Chondrocyte (in vitro differentiated cells): ENCODE measurements around the gene MTARC1. TPM values are rescaled to one million over a fixed set of nuclear protein-coding genes. Genes with fewer than 3 reads are reported as not detected.

Experiments used
- DNase-seq: peaks from one replicate; pipeline ENCODE4 v3.0.0; 2021; ENCODE audit warnings: mixed read lengths, low spot score
- H3K27ac Mint-ChIP-seq: one replicate; pipeline ENCODE4 v1.8.0; 2021; ENCODE audit warnings: mild to moderate bottlenecking, moderate library complexity, mixed read lengths; ENCODE audit not compliant: unreplicated experiment
- H3K27me3 Mint-ChIP-seq: 2 replicates; pipeline ENCODE4 v1.8.0; 2021; ENCODE audit warnings: low read depth, mixed read lengths
- H3K36me3 Mint-ChIP-seq: 2 replicates; pipeline ENCODE4 v1.8.0; 2021; ENCODE audit warnings: low read depth, mixed read lengths
- H3K4me1 Mint-ChIP-seq: 2 replicates; pipeline ENCODE4 v1.8.0; 2021; ENCODE audit warnings: low read depth, mild to moderate bottlenecking, mixed read lengths
- H3K4me3 Mint-ChIP-seq: one replicate; pipeline ENCODE4 v1.8.0; 2021; ENCODE audit warnings: mild to moderate bottlenecking, moderate library complexity, mixed read lengths; ENCODE audit not compliant: unreplicated experiment
- H3K9me3 Mint-ChIP-seq: 2 replicates; pipeline ENCODE4 v1.8.0; 2021; ENCODE audit warnings: low read depth, mixed read lengths
- total RNA-seq: library from RNA; stranded (reverse); gene quantifications from 3 replicates; pipeline ENCODE4 v1.2.1, GENCODE V29; 2021
- TF ChIP-seq, protein P1 (sequence below): fragments of 200-600 bp; sonication (generic); IDR thresholded peaks from 2 replicates; pipeline ENCODE4 v1.5.0; 2021; ENCODE audit warnings: antibody characterized with exemption, mild to moderate bottlenecking, moderate library complexity

Gene MTARC1
- total RNA-seq, 1 donor from 2014 or later: 2.5 TPM

DNA sequence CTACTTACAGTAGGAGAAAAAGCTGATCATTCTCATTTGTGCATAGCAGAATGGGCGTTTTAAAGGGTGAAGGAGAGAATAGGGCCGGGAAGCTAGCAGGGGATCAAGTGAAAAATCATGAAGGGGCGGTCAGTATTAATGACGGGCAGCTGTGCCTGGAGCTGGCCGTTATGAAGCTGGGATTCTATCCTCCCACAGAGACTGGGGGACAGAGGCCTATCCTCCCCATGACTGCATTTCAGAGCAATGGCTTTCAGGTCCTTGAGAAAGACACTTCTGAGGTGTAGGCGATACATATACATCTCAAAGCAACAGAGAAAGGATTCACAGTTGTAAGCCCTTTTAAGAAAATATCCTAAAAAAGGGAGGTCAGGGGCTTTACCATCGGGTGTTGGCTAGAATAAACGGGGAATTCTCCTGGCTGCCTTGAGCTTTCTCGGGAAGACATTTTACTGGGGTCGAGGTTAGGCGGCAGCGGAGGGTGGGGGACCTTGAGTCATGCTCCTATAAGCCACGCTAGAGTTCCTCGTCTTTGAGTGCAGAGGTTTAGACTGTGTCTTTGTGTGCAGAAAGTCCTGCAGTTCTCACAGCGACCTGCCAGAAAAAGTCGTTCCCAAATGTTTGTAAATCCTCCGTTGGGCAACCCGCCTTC lies 39.1 kb upstream of the MTARC1 start:
- Mint-ChIP-seq H3K4me3 (peak overlapping the region; percentile 92), H3K27ac (peak overlapping the region; percentile 91), H3K27me3 (no peaks in the 10 kb centered on the region), H3K36me3 (no peaks in the 10 kb centered on the region), H3K9me3 (no peaks in the 10 kb centered on the region), H3K4me1 (peaks cover 46% of the 10 kb centered on the region)
- DNase-seq: no peak
- TF ChIP-seq, protein P1, sequence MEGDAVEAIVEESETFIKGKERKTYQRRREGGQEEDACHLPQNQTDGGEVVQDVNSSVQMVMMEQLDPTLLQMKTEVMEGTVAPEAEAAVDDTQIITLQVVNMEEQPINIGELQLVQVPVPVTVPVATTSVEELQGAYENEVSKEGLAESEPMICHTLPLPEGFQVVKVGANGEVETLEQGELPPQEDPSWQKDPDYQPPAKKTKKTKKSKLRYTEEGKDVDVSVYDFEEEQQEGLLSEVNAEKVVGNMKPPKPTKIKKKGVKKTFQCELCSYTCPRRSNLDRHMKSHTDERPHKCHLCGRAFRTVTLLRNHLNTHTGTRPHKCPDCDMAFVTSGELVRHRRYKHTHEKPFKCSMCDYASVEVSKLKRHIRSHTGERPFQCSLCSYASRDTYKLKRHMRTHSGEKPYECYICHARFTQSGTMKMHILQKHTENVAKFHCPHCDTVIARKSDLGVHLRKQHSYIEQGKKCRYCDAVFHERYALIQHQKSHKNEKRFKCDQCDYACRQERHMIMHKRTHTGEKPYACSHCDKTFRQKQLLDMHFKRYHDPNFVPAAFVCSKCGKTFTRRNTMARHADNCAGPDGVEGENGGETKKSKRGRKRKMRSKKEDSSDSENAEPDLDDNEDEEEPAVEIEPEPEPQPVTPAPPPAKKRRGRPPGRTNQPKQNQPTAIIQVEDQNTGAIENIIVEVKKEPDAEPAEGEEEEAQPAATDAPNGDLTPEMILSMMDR: peak; percentile 28

DNA sequence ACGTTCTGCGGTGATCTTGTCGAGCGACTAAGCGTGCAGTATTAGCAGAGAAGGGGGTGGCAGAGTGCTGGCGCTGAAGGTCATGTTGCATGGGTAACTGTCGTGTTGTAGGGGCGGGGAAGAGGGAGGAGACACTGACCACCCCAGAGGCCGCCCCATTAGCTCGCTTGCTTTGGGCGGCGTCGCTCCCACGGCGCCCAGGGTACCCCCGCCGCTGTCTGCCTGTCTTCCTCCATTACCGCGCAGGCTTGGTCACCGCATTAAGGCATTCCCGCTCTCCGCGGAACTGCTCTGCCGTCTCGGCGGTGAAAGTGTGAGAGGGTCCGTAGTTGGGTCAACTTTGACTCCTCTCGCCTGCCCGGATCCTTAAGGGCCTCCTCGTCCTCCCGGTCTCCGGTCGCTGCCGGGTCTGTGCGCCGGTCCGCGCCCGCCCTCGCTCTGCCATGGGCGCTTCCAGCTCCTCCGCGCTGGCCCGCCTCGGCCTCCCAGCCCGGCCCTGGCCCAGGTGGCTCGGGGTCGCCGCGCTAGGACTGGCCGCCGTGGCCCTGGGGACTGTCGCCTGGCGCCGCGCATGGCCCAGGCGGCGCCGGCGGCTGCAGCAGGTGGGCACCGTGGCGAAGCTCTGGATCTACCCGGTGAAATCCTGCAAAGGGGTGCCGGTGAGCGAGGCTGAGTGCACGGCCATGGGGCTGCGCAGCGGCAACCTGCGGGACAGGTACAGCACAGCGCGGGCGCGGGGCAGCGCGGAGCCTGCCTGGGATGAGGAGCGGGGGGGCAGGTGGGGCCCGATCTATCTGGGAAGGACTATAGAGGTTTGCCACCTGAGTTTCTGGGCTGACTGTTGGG lies 38.4 kb upstream of the MTARC1 start, which contains the start of gene MTARC2:
TSS of gene MTARC2 (plus strand) at position 234 of the 846 bp plus-strand sequence. CDS start at position 444, 210 bp downstream.
- Mint-ChIP-seq H3K9me3 (no peaks in the 10 kb centered on the region), H3K27me3 (no peaks in the 10 kb centered on the region), H3K27ac (peak within 1 kb of the TSS; percentile 91), H3K4me3 (peak within 1 kb of the TSS; percentile 92), H3K36me3 (no peaks in the 10 kb centered on the region), H3K4me1 (peaks cover 46% of the 10 kb centered on the region)
- no peak for DNase-seq
- TF ChIP-seq, protein P1: no peak

DNA sequence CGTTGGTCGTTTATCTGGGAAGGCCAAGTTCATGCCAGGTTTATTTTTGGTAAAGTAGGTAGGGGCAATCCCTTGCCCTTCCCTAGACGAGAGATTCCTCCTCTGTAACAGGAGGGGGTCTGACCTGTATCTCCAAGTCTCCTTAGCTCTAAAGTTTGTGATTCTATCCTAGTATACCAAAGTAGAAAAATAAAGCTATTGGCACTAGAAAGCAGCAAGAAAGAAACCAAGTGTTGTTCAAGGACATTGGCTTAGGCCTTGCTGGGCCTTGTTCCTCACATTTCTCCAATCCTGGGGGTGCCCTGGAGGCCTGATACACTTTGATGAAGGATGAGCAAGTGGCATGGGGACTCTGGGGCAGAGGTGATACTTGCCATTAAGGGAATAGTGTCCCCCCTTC lies 37.8 kb upstream of the MTARC1 start:
- Mint-ChIP-seq H3K27me3 (no peaks in the 10 kb centered on the region), H3K4me3 (peak overlapping the region; percentile 92), H3K27ac (peak overlapping the region; percentile 82)

DNA sequence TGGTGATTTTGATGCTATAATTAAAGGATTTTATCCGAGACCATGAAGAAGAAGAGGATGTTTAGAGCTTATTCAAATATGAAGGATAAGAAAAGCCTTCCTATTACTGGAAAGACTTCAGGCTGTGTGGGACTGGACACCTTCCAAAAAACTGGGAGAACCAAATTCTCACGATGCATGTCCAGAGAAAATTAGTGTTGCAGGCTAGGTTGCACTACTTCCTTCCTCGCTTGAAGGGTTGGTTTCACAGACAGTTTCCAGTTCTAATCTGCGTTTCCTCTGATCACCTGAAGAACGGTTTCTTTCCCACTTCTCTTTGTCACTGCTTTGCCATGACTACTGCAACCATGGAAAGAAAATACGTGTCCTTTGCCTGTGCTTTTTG lies 36.6 kb upstream of the MTARC1 start:
- Mint-ChIP-seq H3K9me3 (no peaks in the 10 kb centered on the region), H3K4me3 (peak overlapping the region; percentile 92)

More for the DNA sequence above, 37.8 kb upstream of the MTARC1 start:
- Mint-ChIP-seq H3K9me3 (no peaks in the 10 kb centered on the region), H3K36me3 (no peaks in the 10 kb centered on the region), H3K4me1 (peaks cover 46% of the 10 kb centered on the region)
- DNase-seq: no peak
- TF ChIP-seq, protein P1: no peak

DNA sequence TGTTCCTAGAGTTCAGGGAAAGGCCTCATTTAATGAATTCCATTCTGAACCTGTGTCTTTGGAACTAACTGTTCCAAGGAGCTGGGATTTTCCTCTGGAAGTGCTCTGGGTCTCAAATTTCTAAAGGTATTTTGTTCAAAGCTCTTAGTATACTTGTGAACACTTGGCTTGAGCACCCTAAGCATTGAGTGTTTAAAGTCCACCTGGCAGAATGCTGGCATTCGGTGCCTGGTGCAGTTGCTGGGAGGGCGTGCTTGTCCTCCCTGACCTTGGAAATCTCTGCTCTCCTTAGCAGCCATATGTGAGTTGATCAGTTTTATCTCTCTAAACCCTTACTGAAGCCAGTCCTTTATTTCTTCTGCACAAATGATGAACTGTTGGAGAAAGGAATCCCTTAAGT lies 35.6 kb upstream of the MTARC1 start:
- no peaks in the 10 kb centered on the region for H3K27me3 Mint-ChIP-seq
- DNase-seq: no peak
- H3K4me3 Mint-ChIP-seq: no peak overlapping the region
- H3K9me3 Mint-ChIP-seq: no peaks in the 10 kb centered on the region
- peaks cover 15% of the 10 kb centered on the region for H3K36me3 Mint-ChIP-seq
- TF ChIP-seq, protein P1: no peak
- H3K27ac Mint-ChIP-seq: no peak overlapping the region
- H3K4me1 Mint-ChIP-seq: peaks cover 43% of the 10 kb centered on the region

More for the DNA sequence above, 36.6 kb upstream of the MTARC1 start:
- Mint-ChIP-seq H3K36me3 (peaks cover 5% of the 10 kb centered on the region), H3K4me1 (peaks cover 46% of the 10 kb centered on the region), H3K27ac (peak overlapping the region; percentile 8), H3K27me3 (no peaks in the 10 kb centered on the region)
- TF ChIP-seq, protein P1: no peak
- no peak for DNase-seq
